Liver (tissue), 9 donors: Measurements from ENCODE around the gene PRR36. TPM values are rescaled to one million over a fixed set of nuclear protein-coding genes. Genes with fewer than 3 reads are reported as not detected.

Experiments
- DNase-seq: peaks from one replicate; pipeline ENCODE4 v3.0.0-alpha.2; 2017; ENCODE audit warnings: low spot score
- H3K27ac ChIP-seq, 2 donors: one replicate each; pipeline ENCODE4 v1.7.0; 2013; ENCODE audit warnings: inconsistent platforms in 2 of 2, low read length in 2 of 2, control low read depth in 1 of 2, low read depth in 1 of 2, mild to moderate bottlenecking in 1 of 2
- H3K27me3 ChIP-seq, 4 donors: one replicate each; pipeline versions ENCODE4 v1.6.1 to v1.7.0; 2013; ENCODE audit warnings: low read length in 3 of 4, inconsistent platforms in 1 of 4, mild to moderate bottlenecking in 1 of 4, moderate library complexity in 1 of 4; ENCODE audit not compliant: control insufficient read depth in 4 of 4, insufficient read depth in 4 of 4
- H3K36me3 ChIP-seq, 4 donors: one replicate each; pipeline versions ENCODE4 v1.6.1 to v1.7.0; 2013; ENCODE audit warnings: low read length in 3 of 4, mild to moderate bottlenecking in 3 of 4, low read depth in 1 of 4, moderate library complexity in 1 of 4; ENCODE audit not compliant: control insufficient read depth in 4 of 4, insufficient read depth in 3 of 4
- H3K4me1 ChIP-seq, 4 donors: one replicate each; pipeline versions ENCODE4 v1.6.1 to v1.7.0; 2013; ENCODE audit warnings: low read length in 3 of 4, mild to moderate bottlenecking in 3 of 4, moderate library complexity in 1 of 4; ENCODE audit not compliant: control insufficient read depth in 4 of 4, insufficient read depth in 4 of 4
- H3K4me3 ChIP-seq, 3 donors: one replicate each; pipeline versions ENCODE4 v1.6.1 to v1.7.0; 2013; ENCODE audit warnings: low read length in 3 of 3, control low read depth in 1 of 3, low read depth in 1 of 3, mild to moderate bottlenecking in 1 of 3
- H3K9ac ChIP-seq, 2 donors: one replicate each; pipeline ENCODE4 v1.7.0; 2013; ENCODE audit warnings: low read length in 2 of 2, mild to moderate bottlenecking in 2 of 2, moderate library complexity in 2 of 2, control low read depth in 1 of 2, low read depth in 1 of 2
- H3K9me3 ChIP-seq, 4 donors: one replicate each; pipeline versions ENCODE4 v1.6.1 to v1.7.0; 2013; ENCODE audit warnings: low read length in 3 of 4; ENCODE audit not compliant: control insufficient read depth in 4 of 4
- EGR1 ChIP-seq, 2 donors: IDR thresholded peaks; 2 replicates each; pipeline ENCODE4 v1.6.1; 2016 to 2018; ENCODE audit warnings: antibody characterized with exemption in 2 of 2, low read depth in 2 of 2
- FOXA1 ChIP-seq: IDR thresholded peaks from 2 replicates; pipeline ENCODE4 v1.6.1; 2016; ENCODE audit warnings: antibody characterized with exemption
- FOXA2 ChIP-seq: IDR thresholded peaks from 2 replicates; pipeline ENCODE4 v1.6.1; 2016; ENCODE audit warnings: antibody characterized with exemption
- GABPA ChIP-seq, 2 donors: IDR thresholded peaks in 1 of 2; conservative IDR thresholded peaks in 1 of 2; 2 replicates each; pipeline ENCODE4 v1.6.1; 2016; ENCODE audit warnings: antibody characterized with exemption in 2 of 2, mild to moderate bottlenecking in 1 of 2, moderate library complexity in 1 of 2
- HNF4A ChIP-seq, 2 donors: conservative IDR thresholded peaks; 2 replicates each; pipeline ENCODE4 v1.6.1; 2016; ENCODE audit warnings: antibody characterized with exemption in 2 of 2, mild to moderate bottlenecking in 2 of 2
- JUND ChIP-seq, 2 donors: IDR thresholded peaks; 2 replicates each; pipeline ENCODE4 v1.6.1; 2016; ENCODE audit warnings: antibody characterized with exemption in 2 of 2
- NR2F2 ChIP-seq: IDR thresholded peaks from 2 replicates; pipeline ENCODE4 v1.6.1; 2016; ENCODE audit warnings: antibody characterized with exemption
- RAD21 ChIP-seq, 2 donors: IDR thresholded peaks; 2 replicates each; pipeline ENCODE4 v1.6.1; 2016; ENCODE audit warnings: antibody characterized with exemption in 2 of 2, mild to moderate bottlenecking in 2 of 2
- RXRA ChIP-seq, 2 donors: IDR thresholded peaks; 2 replicates each; pipeline ENCODE4 v1.6.1; 2017 to 2018; ENCODE audit warnings: antibody characterized with exemption in 2 of 2, mild to moderate bottlenecking in 1 of 2
- SP1 ChIP-seq: IDR thresholded peaks from 2 replicates; pipeline ENCODE4 v1.6.1; 2018; ENCODE audit warnings: antibody characterized with exemption, mild to moderate bottlenecking
- TAF1 ChIP-seq: conservative IDR thresholded peaks from 2 replicates; pipeline ENCODE4 v1.6.1; 2016; ENCODE audit warnings: antibody characterized with exemption, mild to moderate bottlenecking
- YY1 ChIP-seq: IDR thresholded peaks from 2 replicates; pipeline ENCODE4 v1.6.1; 2016; ENCODE audit warnings: antibody characterized with exemption, mild to moderate bottlenecking
- WGBS: extraction: QIAGEN DNeasy Blood & Tissue Kit; methylation state at CpG from one replicate; pipeline ENCODE4 v1.1.7; 2013; 5-methylcytosine and 5-hydroxymethylcytosine counted together
- polyA plus RNA-seq, 2 donors: library from polyadenylated mRNA; stranded (reverse) in 1 of 2; unstranded in 1 of 2; fragments of 200-250 nt in 1 of 2; fragments of >200 nt in 1 of 2; fragmentation: Nextera tagmentation in 1 of 2; extraction: Ambion mirVana in 1 of 2; gene quantifications; one replicate each; pipeline versions ENCODE4 v1.2.1 to v1.2.3, GENCODE V29; 2013 to 2015
- total RNA-seq, 2 donors: library from RNA; depleted of rRNA; stranded (reverse); fragments of >200 nt; gene quantifications; one replicate each; pipeline ENCODE4 v1.2.3, GENCODE V29; 2014
- TF ChIP-seq, protein P1 (sequence below): IDR thresholded peaks from 2 replicates; pipeline ENCODE4 v1.6.1; 2016; ENCODE audit warnings: antibody characterized with exemption
- TF ChIP-seq, protein P2 (sequence below): fragments of 150-350 bp; IDR thresholded peaks from 2 replicates; pipeline ENCODE4 v1.5.1; 2017; ENCODE audit warnings: improper control_type of control experiment, low read depth, low read length; ENCODE audit not compliant: missing input control
- TF ChIP-seq, protein P3 (sequence below): IDR thresholded peaks from 2 replicates; pipeline ENCODE4 v1.6.1; 2016; ENCODE audit warnings: antibody characterized with exemption, mild to moderate bottlenecking
- TF ChIP-seq, protein P4 (sequence below): IDR thresholded peaks from 2 replicates; pipeline ENCODE4 v1.6.1; 2016; ENCODE audit warnings: antibody characterized with exemption
- TF ChIP-seq, protein P5 (sequence below): IDR thresholded peaks from 2 replicates; pipeline ENCODE4 v1.6.1; 2016; ENCODE audit warnings: antibody characterized with exemption
- donor health status: healthy.
- donor health status: healthy.
- donor health status: healthy.
- donor health status: healthy.
- donor health status: healthy.

Gene PRR36
- total and polyA plus RNA-seq, 4 donors: 0.02 to 0.03 TPM; not detected in 2

DNA sequence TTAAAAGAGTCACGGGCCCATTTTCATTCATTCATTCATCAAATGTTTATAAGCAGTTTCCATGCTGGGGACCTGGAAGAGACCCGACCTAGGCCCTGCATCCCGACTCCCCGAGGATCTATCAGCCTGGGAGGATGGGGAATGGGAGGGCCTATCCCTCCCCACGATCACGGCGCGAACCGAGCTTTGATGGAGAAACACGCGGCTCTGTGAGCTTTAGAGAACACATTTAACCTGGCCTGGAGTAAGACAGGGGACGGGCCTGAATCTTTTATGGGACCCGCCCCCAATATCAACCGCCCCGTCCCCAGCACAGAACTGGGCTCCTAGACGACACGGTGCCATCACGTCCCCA lies 45.0 kb downstream of the PRR36 start:
- peak overlapping the region in 1 of 3 donors; percentile 26 for H3K4me3 ChIP-seq
- 15% methylated on average over 18 of the region's 18 CpGs for WGBS

More for the DNA sequence above, 45.0 kb downstream of the PRR36 start:
- Histone ChIP-seq H3K36me3 (no peaks in the 10 kb centered on the region), H3K27ac (no peak overlapping the region), H3K9ac (no peak overlapping the region), H3K27me3 (no peaks in the 10 kb centered on the region), H3K4me1 (peaks cover 3 to 13% (median 11%) of the 10 kb centered on the region in 4 donors), H3K9me3 (no peaks in the 10 kb centered on the region)
- no peak for TF ChIP-seq RXRA (IDR thresholded peaks at IDR 0.05)
- TF ChIP-seq, protein P1, sequence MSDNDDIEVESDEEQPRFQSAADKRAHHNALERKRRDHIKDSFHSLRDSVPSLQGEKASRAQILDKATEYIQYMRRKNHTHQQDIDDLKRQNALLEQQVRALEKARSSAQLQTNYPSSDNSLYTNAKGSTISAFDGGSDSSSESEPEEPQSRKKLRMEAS: no peak
- no peak for TF ChIP-seq EGR1 (IDR thresholded peaks at IDR 0.05; ENCODE audit: low read depth in 2 of 2)
- TF ChIP-seq, protein P2, sequence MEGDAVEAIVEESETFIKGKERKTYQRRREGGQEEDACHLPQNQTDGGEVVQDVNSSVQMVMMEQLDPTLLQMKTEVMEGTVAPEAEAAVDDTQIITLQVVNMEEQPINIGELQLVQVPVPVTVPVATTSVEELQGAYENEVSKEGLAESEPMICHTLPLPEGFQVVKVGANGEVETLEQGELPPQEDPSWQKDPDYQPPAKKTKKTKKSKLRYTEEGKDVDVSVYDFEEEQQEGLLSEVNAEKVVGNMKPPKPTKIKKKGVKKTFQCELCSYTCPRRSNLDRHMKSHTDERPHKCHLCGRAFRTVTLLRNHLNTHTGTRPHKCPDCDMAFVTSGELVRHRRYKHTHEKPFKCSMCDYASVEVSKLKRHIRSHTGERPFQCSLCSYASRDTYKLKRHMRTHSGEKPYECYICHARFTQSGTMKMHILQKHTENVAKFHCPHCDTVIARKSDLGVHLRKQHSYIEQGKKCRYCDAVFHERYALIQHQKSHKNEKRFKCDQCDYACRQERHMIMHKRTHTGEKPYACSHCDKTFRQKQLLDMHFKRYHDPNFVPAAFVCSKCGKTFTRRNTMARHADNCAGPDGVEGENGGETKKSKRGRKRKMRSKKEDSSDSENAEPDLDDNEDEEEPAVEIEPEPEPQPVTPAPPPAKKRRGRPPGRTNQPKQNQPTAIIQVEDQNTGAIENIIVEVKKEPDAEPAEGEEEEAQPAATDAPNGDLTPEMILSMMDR: no peak
- TF ChIP-seq, protein P3, sequence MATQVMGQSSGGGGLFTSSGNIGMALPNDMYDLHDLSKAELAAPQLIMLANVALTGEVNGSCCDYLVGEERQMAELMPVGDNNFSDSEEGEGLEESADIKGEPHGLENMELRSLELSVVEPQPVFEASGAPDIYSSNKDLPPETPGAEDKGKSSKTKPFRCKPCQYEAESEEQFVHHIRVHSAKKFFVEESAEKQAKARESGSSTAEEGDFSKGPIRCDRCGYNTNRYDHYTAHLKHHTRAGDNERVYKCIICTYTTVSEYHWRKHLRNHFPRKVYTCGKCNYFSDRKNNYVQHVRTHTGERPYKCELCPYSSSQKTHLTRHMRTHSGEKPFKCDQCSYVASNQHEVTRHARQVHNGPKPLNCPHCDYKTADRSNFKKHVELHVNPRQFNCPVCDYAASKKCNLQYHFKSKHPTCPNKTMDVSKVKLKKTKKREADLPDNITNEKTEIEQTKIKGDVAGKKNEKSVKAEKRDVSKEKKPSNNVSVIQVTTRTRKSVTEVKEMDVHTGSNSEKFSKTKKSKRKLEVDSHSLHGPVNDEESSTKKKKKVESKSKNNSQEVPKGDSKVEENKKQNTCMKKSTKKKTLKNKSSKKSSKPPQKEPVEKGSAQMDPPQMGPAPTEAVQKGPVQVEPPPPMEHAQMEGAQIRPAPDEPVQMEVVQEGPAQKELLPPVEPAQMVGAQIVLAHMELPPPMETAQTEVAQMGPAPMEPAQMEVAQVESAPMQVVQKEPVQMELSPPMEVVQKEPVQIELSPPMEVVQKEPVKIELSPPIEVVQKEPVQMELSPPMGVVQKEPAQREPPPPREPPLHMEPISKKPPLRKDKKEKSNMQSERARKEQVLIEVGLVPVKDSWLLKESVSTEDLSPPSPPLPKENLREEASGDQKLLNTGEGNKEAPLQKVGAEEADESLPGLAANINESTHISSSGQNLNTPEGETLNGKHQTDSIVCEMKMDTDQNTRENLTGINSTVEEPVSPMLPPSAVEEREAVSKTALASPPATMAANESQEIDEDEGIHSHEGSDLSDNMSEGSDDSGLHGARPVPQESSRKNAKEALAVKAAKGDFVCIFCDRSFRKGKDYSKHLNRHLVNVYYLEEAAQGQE: no peak
- no peak for TF ChIP-seq TAF1
- no peak for TF ChIP-seq RAD21 (IDR thresholded peaks at IDR 0.05)
- TF ChIP-seq FOXA1: no peak
- TF ChIP-seq FOXA2: no peak
- TF ChIP-seq YY1: no peak
- TF ChIP-seq NR2F2: no peak
- TF ChIP-seq, protein P4, sequence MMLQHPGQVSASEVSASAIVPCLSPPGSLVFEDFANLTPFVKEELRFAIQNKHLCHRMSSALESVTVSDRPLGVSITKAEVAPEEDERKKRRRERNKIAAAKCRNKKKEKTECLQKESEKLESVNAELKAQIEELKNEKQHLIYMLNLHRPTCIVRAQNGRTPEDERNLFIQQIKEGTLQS: no peak
- no peak for TF ChIP-seq HNF4A (conservative IDR thresholded peaks at IDR 0.05)
- no peak for TF ChIP-seq JUND (IDR thresholded peaks at IDR 0.05)
- TF ChIP-seq, protein P5, sequence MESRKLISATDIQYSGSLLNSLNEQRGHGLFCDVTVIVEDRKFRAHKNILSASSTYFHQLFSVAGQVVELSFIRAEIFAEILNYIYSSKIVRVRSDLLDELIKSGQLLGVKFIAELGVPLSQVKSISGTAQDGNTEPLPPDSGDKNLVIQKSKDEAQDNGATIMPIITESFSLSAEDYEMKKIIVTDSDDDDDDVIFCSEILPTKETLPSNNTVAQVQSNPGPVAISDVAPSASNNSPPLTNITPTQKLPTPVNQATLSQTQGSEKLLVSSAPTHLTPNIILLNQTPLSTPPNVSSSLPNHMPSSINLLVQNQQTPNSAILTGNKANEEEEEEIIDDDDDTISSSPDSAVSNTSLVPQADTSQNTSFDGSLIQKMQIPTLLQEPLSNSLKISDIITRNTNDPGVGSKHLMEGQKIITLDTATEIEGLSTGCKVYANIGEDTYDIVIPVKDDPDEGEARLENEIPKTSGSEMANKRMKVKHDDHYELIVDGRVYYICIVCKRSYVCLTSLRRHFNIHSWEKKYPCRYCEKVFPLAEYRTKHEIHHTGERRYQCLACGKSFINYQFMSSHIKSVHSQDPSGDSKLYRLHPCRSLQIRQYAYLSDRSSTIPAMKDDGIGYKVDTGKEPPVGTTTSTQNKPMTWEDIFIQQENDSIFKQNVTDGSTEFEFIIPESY: no peak
- TF ChIP-seq GABPA (IDR thresholded peaks at IDR 0.05 in 1 of 2, conservative IDR thresholded peaks at IDR 0.05 in 1 of 2): no peak
- no peak for TF ChIP-seq SP1
- DNase-seq: no peak
